IPS-18c (cell line): ENCODE measurements around the gene FZD2.

Source experiments
- H3K4me3 ChIP-seq: 2 replicates; pipeline ENCODE4 v1.7.0; 2013; ENCODE audit warnings: low read depth, mild to moderate bottlenecking, low read length, moderate library complexity; ENCODE audit not compliant: insufficient read depth
- H3K9me3 ChIP-seq: one replicate; pipeline ENCODE4 v1.6.1; 2013; ENCODE audit warnings: mild to moderate bottlenecking, low read length, moderate library complexity; ENCODE audit not compliant: control insufficient read depth, insufficient read depth

The FZD2 gene

DNA sequence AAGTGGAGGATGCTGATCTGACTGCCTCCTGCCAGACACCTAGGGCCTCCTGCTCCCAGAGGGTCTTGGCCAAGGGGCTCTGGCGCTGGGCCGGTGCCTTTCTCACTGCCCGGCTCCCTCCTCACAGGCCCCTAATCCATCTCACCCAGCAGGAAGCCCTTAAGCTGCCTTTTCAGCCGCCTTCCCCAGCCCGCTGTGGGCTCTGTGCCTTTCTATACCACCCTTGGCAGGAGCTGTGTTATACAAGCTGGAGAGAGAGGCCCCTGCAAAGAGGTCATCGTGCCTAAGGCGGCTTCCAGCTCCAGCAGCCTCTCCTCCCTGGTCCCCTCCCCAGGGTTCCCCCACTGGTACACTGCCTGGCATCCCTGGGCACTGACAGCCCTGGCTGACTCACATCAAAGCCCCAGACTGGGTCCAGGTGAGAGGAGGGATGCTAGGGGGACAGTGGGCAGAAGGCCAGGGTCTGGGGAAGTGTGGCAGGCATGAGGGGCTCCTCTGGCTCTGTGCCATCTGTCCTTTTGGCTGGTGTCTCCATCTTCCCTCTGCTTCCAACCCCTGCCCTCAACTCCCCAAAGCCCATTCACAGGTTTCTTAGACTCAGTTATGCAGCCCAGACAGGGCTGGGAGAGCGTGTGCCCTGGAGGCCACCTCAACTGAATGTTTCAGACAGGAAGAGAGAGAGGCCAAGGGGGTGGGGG is 15.3 kb upstream of the FZD2 start:
- Histone ChIP-seq H3K4me3 (no peak overlapping the region; the same call in 1 of the 2 replicates), H3K9me3 (no peaks in the 10 kb centered on the region)

GRCh38 chr17:44543213-44543904 is 13.9 kb upstream of the FZD2 start:
- peak overlapping the region; percentile 2 for H3K4me3 ChIP-seq
- H3K9me3 ChIP-seq: no peaks in the 10 kb centered on the region

- H3K9me3 ChIP-seq: no peaks in the 10 kb centered on the region
- H3K4me3 ChIP-seq: peak overlapping the region; percentile 2
Observed at GRCh38 chr17:44543905-44544523, 13.3 kb upstream of the FZD2 start.

- Histone ChIP-seq H3K4me3 (no peak overlapping the region; the same call in 1 of the 2 replicates), H3K9me3 (no peaks in the 10 kb centered on the region)
Observed at GRCh38 chr17:44546671-44547606, 10.3 kb upstream of the FZD2 start.

GRCh38 chr17:44547625-44548267 is 9.5 kb upstream of the FZD2 start:
- no peak overlapping the region for H3K4me3 ChIP-seq
- H3K9me3 ChIP-seq: no peaks in the 10 kb centered on the region

DNA sequence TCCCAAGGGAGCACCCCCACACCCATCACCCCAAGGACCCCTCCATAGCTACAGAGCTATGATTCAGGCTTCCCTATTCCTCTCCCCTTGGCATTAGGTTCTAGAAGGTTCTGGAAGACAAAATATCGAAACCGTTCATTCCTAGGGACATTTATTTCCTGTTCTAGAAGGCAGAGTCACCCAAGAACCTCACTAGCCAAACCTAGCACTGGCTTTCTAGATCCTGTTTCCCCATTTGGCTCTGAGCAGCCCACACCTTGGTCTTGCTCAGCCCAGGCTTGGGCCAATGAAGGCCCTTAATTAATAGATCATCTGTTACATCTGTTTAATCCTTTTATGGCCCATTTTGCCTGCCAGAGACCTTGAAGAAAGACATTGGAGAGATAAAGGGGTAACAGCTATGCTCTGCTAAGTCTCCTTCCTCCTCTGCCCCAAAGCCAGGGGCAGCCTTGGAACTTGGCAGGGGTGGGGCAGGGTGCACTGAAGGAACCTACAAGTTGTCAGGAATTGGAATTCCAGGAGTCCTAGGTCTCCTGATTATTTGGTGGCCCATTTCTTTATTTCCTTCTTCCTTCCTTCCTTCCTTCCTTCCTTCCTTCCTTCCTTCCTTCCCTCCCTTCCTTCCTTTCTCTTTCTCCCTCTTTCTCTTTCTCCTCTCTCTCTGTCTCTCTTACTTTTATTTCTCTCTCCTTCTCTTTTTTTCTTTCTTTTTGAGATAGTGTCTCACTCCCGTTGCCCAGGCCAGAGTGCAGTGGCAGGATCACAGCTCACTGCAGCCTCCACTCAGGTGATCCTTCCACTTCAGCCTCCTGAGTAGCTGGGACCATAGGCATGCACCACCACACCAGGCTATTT is 8.7 kb upstream of the FZD2 start:
- H3K4me3 ChIP-seq: no peak overlapping the region
- H3K9me3 ChIP-seq: no peaks in the 10 kb centered on the region

DNA sequence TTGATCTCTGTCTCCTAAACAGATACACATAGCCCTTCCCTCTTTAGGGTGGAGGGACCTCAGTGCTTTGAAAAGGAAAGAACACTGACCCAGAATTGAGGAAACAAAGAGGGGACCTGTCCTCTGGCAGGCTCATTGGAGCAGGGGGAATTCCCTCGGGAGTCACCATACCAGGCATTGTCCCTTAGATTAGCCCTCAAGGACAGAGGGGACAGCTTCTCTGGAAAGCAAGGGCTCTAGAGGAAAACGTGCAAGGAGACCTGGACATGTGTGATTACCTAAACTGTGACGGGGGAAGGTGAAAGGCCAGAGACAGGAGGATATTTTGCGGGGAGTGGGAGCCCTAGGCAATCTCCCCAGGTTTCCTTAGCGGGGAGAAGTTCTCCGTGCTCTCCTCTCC is 7.6 kb upstream of the FZD2 start:
- H3K4me3 ChIP-seq: no peak overlapping the region
- H3K9me3 ChIP-seq: no peaks in the 10 kb centered on the region

DNA sequence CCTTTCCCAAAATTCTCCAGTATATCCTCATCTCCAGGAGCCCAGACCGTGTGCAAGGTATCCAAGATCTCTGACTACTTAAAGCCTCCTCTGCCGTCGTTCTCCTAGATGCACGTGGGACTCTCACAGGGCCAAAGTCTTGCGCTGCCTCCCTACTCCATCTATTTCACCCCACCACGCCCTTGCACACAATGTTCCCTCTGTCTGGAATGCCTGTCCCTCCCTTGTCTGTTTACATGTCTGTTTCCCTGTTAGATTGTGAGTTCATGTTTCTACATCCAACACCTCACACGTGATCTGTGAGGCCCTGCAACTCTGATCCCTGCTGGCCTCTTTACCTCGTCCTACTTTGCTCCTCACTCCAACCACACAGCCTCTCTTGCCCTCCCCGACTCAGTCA is 4.9 kb upstream of the FZD2 start:
- Histone ChIP-seq H3K4me3 (no peak overlapping the region), H3K9me3 (no peaks in the 10 kb centered on the region)

GRCh38 chr17:44555099-44555498 is 2.2 kb upstream of the FZD2 start:
- H3K4me3 ChIP-seq: no peak overlapping the region
- no peaks in the 10 kb centered on the region for H3K9me3 ChIP-seq

- Histone ChIP-seq H3K9me3 (no peaks in the 10 kb centered on the region), H3K4me3 (peak overlapping the region; percentile 68)
Observed at GRCh38 chr17:44556166-44556831, 985 bp upstream of the FZD2 start.

DNA sequence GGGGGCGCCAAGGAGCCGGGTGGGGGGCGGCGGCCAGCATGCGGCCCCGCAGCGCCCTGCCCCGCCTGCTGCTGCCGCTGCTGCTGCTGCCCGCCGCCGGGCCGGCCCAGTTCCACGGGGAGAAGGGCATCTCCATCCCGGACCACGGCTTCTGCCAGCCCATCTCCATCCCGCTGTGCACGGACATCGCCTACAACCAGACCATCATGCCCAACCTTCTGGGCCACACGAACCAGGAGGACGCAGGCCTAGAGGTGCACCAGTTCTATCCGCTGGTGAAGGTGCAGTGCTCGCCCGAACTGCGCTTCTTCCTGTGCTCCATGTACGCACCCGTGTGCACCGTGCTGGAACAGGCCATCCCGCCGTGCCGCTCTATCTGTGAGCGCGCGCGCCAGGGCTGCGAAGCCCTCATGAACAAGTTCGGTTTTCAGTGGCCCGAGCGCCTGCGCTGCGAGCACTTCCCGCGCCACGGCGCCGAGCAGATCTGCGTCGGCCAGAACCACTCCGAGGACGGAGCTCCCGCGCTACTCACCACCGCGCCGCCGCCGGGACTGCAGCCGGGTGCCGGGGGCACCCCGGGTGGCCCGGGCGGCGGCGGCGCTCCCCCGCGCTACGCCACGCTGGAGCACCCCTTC is 484 bp downstream of the FZD2 start:
- Histone ChIP-seq H3K4me3 (peak overlapping the region; percentile 48), H3K9me3 (no peaks in the 10 kb centered on the region)

DNA sequence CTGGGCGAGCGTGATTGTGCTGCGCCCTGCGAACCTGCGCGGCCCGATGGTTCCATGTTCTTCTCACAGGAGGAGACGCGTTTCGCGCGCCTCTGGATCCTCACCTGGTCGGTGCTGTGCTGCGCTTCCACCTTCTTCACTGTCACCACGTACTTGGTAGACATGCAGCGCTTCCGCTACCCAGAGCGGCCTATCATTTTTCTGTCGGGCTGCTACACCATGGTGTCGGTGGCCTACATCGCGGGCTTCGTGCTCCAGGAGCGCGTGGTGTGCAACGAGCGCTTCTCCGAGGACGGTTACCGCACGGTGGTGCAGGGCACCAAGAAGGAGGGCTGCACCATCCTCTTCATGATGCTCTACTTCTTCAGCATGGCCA is 1.0 kb downstream of the FZD2 start:
- Histone ChIP-seq H3K9me3 (no peaks in the 10 kb centered on the region), H3K4me3 (peak overlapping the region; percentile 48)

DNA sequence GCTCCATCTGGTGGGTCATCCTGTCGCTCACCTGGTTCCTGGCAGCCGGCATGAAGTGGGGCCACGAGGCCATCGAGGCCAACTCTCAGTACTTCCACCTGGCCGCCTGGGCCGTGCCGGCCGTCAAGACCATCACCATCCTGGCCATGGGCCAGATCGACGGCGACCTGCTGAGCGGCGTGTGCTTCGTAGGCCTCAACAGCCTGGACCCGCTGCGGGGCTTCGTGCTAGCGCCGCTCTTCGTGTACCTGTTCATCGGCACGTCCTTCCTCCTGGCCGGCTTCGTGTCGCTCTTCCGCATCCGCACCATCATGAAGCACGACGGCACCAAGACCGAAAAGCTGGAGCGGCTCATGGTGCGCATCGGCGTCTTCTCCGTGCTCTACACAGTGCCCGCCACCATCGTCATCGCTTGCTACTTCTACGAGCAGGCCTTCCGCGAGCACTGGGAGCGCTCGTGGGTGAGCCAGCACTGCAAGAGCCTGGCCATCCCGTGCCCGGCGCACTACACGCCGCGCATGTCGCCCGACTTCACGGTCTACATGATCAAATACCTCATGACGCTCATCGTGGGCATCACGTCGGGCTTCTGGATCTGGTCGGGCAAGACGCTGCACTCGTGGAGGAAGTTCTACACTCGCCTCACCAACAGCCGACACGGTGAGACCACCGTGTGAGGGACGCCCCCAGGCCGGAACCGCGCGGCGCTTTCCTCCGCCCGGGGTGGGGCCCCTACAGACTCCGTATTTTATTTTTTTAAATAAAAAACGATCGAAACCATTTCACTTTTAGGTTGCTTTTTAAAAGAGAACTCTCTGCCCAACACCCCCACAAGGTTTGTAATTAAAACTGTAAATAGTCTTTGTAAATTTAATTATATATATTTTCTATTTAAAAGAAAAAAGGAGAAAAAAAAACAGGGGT is 1.7 kb downstream of the FZD2 start:
- H3K4me3 ChIP-seq: peak overlapping the region; percentile 48
- H3K9me3 ChIP-seq: peaks cover 5% of the 10 kb centered on the region
